Spinal cord (tissue), 10 donors: Measurements from ENCODE around the gene CCDC57. TPM values are rescaled to one million over a fixed set of nuclear protein-coding genes. Genes with fewer than 3 reads are reported as not detected.

Experiments
- DNase-seq, 6 donors: peaks; one replicate each; pipeline versions ENCODE4 v3.0.0 to v3.0.0-alpha.2; 2013 to 2015; ENCODE audit warnings: low spot score in 6 of 6, low read depth in 4 of 6
- H3K27ac ChIP-seq: one replicate; pipeline ENCODE4 v1.5.1; 2013; ENCODE audit warnings: low read depth, low read length, control low read depth
- H3K27me3 ChIP-seq: one replicate; pipeline ENCODE4 v1.6.1; 2013; ENCODE audit warnings: low read length; ENCODE audit not compliant: control insufficient read depth, insufficient read depth
- H3K36me3 ChIP-seq: one replicate; pipeline ENCODE4 v1.6.1; 2013; ENCODE audit warnings: low read length; ENCODE audit not compliant: control insufficient read depth, insufficient read depth
- H3K4me1 ChIP-seq: one replicate; pipeline ENCODE4 v1.6.1; 2013; ENCODE audit warnings: low read length; ENCODE audit not compliant: control insufficient read depth, insufficient read depth
- H3K4me3 ChIP-seq: one replicate; pipeline ENCODE4 v1.5.1; 2013; ENCODE audit warnings: low read depth, low read length, control low read depth
- H3K9me3 ChIP-seq: one replicate; pipeline ENCODE4 v1.6.1; 2013; ENCODE audit warnings: low read length; ENCODE audit not compliant: control insufficient read depth, insufficient read depth
- WGBS: methylation state at CpG from one replicate; pipeline ENCODE4 v1.1.5; 2013; ENCODE audit warnings: missing lambda C conversion rate; ENCODE audit not compliant: insufficient coverage; 5-methylcytosine and 5-hydroxymethylcytosine counted together
- polyA plus RNA-seq, 2 donors: library from polyadenylated mRNA; unstranded; fragments of 120-200 nt; gene quantifications; one replicate each; pipeline ENCODE4 v1.2.1, GENCODE V29; 2013; ENCODE audit not compliant: insufficient read length in 2 of 2
- total RNA-seq, 2 donors: library from RNA; depleted of rRNA in 1 of 2; stranded (reverse); fragments of 120-200 nt in 1 of 2; fragments of >200 nt in 1 of 2; gene quantifications; one replicate each; pipeline versions ENCODE4 v1.2.3 to v1.2.4, GENCODE V29; 2013 to 2014
- donor health status: healthy.

The CCDC57 gene
- total and polyA plus RNA-seq, 4 donors = 15.3 to 85.3 (median 39.7) TPM

DNA sequence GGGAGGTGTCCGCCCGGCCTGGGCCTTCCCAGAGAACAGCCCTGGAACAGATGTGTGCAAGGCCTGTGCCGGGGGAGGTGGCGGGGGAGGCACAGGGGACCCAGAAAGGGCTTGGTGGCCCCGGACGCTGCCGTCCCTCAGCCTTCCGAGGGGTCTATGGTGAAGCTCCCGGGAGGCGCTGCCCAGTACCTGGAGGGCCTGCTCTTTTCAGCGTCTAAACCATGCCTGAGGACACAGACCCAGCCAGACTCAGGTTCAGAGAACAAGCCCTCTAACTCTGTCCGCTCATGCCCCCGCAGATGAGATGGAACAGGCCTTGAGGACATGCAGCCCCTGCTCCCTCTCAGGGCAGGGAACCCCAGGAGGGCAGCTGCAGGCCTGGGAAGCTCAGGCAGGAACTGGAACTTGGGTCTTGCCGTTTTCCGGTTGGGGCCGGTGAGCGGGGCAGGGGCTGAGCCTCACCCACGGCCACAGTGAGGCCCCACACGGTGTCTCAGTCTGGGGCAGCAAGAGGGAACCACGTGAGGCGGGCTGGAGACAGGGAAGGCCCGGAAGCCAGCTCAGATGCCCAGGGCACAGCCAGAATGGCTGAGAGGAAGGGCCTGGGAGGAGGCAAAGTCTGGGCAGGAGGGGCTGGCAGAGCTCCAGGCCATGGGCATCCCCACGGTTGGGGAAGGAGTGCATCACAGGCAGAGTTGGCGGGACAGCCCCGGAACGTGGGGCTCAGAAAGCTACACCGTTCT is 28.7 kb upstream of the CCDC57 start:
- Histone ChIP-seq H3K27me3 (no peaks in the 10 kb centered on the region), H3K4me3 (no peak overlapping the region), H3K27ac (peak overlapping the region; percentile 47), H3K9me3 (no peaks in the 10 kb centered on the region), H3K4me1 (peaks cover 45% of the 10 kb centered on the region), H3K36me3 (peaks cover 100% of the 10 kb centered on the region)
- WGBS = 58% methylated on average over 26 of the region's 27 CpGs
- peak in 2 of 6 donors; percentile 32 to 63 for DNase-seq

DNA sequence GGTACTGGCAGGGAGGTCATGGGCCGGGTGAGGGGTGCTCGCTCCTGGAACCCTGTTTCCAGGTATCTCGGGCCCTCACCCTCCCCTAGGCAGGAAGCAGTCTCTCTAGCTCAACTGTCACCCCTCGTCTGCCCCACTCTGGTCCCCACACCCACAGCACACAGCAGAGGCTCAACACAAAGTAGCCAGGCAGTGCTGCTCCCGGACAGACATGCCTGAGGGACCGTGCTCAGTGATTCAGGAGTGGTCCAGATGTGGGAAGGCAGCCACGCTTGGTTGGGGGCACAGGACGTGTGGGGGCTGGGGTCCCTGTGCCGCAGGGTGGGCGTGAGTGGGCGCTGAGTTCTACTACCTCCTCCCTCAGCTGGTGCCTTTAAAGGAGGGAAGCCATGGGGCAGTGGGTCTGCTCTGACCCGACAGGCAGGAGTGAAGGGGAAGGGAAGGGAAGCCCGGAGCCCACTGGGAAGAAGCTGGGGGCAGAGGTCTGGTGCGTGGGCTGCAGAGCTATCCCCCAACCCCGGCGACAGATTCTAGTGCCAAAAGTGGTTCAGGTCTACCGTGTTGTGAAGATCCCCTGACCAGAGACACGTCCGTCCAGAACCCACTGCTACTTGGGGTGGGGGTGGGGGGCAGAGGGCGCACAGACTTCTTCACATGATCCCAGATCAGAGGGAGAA is 28.0 kb upstream of the CCDC57 start:
- Histone ChIP-seq H3K4me1 (peaks cover 52% of the 10 kb centered on the region), H3K27me3 (no peaks in the 10 kb centered on the region), H3K27ac (peak overlapping the region; percentile 47), H3K36me3 (peaks cover 100% of the 10 kb centered on the region), H3K9me3 (no peaks in the 10 kb centered on the region), H3K4me3 (no peak overlapping the region)
- WGBS = 79% methylated on average over 18 of the region's 20 CpGs
- DNase-seq = no peak

DNA sequence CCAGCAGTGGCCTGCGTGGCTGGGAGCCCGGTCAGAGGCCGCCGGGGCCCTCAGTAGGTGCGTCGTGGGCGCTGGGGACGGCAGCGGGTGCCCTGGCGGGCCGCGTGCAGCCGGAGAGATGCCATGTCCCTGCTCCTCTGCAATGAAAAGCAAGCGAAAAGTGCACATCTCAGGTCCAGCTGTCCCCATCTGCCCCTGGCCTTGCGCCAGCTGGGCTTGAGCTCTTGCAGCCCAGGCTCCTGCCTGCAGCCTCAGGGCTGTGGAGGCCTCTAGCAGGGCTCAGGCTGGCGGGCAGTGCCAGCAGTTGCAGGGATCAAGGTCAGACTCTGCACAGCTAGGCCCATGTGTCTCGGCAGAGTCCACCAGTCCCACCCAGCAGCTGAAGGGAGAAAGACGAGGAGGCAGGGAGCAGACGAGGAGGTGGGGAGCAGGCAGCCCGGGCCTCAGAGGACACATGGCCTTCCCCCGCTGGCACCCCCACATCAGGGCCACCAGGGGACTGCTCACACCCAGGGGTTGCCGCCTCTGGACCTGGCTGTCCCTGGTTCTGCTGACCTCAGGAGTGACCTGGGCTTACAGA is 27.4 kb upstream of the CCDC57 start:
- Histone ChIP-seq H3K36me3 (peaks cover 100% of the 10 kb centered on the region), H3K4me3 (no peak overlapping the region), H3K27me3 (no peaks in the 10 kb centered on the region), H3K27ac (no peak overlapping the region), H3K9me3 (no peaks in the 10 kb centered on the region), H3K4me1 (peaks cover 58% of the 10 kb centered on the region)
- DNase-seq = no peak
- 87% methylated on average over 20 of the region's 22 CpGs for WGBS

DNA sequence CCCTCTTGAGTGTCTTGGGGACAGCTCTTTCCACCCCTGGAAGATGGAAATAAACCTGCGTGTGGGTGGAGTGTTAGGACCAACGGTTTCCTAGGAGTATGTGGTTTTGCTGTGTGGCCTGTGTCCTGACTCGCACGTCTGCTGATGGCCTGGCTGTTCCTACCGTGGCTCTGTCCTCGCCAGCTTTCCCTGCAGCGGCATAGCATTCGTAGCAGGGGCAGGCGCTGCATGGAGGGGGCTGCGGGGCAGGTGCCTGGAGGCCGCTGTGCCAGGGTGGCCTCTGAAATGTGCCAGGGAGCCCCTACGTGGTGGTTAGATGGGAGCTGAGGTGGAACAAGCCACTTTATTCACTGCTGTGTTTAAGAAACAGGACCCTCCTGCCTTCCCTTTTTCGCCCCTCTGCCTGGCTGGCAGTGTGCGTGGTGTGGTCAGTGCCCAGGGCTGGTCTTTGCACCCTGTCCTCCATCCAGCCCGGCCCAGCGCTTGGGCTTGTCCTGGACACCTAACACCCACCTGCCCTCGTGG is 26.8 kb upstream of the CCDC57 start:
- H3K4me1 ChIP-seq = peaks cover 62% of the 10 kb centered on the region
- DNase-seq = no peak
- no peaks in the 10 kb centered on the region for H3K9me3 ChIP-seq
- H3K27me3 ChIP-seq = no peaks in the 10 kb centered on the region
- 85% methylated on average over 17 of the region's 17 CpGs for WGBS
- H3K4me3 ChIP-seq = no peak overlapping the region
- peaks cover 98% of the 10 kb centered on the region for H3K36me3 ChIP-seq
- no peak overlapping the region for H3K27ac ChIP-seq

DNA sequence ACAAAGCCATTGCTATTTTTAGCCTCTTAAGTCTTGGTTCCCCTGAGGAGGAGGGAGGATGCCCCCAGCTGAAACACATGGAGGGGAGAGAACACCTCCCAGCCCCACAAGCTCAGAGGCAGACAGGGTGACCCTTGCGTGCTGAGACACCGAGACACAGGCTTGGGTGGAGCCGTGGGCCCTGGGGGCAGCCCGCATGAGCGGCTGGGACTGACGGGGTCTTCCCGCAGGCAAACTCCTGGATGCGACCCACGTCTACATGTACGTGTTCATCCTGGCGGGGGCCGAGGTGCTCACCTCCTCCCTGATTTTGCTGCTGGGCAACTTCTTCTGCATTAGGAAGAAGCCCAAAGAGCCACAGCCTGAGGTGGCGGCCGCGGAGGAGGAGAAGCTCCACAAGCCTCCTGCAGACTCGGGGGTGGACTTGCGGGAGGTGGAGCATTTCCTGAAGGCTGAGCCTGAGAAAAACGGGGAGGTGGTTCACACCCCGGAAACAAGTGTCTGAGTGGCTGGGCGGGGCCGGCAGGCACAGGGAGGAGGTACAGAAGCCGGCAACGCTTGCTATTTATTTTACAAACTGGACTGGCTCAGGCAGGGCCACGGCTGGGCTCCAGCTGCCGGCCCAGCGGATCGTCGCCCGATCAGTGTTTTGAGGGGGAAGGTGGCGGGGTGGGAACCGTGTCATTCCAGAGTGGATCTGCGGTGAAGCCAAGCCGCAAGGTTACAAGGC is 26.0 kb upstream of the CCDC57 start:
- H3K4me3 ChIP-seq = no peak overlapping the region
- DNase-seq = no peak
- no peaks in the 10 kb centered on the region for H3K27me3 ChIP-seq
- H3K36me3 ChIP-seq = peaks cover 90% of the 10 kb centered on the region
- H3K9me3 ChIP-seq = no peaks in the 10 kb centered on the region
- no peak overlapping the region for H3K27ac ChIP-seq
- WGBS = 70% methylated on average over 33 of the region's 33 CpGs
- peaks cover 62% of the 10 kb centered on the region for H3K4me1 ChIP-seq

DNA sequence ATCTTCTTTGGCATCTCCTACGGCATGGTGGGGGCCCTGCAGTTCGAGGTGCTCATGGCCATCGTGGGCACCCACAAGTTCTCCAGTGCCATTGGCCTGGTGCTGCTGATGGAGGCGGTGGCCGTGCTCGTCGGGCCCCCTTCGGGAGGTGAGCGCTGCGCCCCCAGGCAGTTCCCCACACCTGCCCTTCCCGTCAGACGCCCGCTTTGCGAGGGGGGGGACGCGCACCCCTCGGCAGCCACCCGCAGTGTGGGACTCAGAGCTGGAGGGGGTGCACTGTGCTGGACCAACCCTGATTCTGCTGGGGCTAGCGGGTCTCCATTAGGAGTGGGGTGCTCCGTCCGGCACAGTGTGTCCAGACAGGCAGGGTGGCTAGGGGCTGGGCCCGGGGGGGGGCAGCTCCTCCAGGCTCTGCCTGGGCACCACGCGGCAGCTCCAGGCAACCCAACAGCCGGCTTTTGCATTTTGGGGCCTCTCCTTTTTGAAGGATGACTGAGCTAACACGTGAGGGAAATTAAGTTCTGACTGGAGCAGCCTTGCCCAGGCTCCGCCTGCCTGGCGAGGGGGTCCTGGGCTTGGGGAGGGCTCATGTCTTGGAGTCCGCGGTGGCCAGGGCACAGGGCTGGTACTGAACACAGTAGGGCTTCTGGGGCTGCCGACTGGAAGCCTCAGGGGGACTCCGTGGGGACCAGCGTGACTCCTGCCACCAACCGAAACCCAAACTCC is 25.3 kb upstream of the CCDC57 start:
- WGBS = 86% methylated on average over 28 of the region's 34 CpGs
- Histone ChIP-seq H3K4me1 (peaks cover 55% of the 10 kb centered on the region), H3K4me3 (no peak overlapping the region), H3K36me3 (peaks cover 83% of the 10 kb centered on the region), H3K27ac (no peak overlapping the region), H3K27me3 (no peaks in the 10 kb centered on the region), H3K9me3 (no peaks in the 10 kb centered on the region)
- DNase-seq = no peak

DNA sequence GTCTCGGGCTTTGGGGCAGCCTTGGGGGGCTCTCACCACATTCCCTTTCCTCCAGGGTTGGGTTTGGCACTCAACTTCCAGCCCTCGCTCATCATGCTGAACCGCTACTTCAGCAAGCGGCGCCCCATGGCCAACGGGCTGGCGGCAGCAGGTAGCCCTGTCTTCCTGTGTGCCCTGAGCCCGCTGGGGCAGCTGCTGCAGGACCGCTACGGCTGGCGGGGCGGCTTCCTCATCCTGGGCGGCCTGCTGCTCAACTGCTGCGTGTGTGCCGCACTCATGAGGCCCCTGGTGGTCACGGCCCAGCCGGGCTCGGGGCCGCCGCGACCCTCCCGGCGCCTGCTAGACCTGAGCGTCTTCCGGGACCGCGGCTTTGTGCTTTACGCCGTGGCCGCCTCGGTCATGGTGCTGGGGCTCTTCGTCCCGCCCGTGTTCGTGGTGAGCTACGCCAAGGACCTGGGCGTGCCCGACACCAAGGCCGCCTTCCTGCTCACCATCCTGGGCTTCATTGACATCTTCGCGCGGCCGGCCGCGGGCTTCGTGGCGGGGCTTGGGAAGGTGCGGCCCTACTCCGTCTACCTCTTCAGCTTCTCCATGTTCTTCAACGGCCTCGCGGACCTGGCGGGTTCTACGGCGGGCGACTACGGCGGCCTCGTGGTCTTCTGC is 24.6 kb upstream of the CCDC57 start:
- Histone ChIP-seq H3K27ac (no peak overlapping the region), H3K4me3 (no peak overlapping the region), H3K9me3 (no peaks in the 10 kb centered on the region), H3K4me1 (peaks cover 49% of the 10 kb centered on the region), H3K27me3 (no peaks in the 10 kb centered on the region), H3K36me3 (peaks cover 77% of the 10 kb centered on the region)
- WGBS = 92% methylated on average over 59 of the region's 59 CpGs
- DNase-seq = no peak

DNA sequence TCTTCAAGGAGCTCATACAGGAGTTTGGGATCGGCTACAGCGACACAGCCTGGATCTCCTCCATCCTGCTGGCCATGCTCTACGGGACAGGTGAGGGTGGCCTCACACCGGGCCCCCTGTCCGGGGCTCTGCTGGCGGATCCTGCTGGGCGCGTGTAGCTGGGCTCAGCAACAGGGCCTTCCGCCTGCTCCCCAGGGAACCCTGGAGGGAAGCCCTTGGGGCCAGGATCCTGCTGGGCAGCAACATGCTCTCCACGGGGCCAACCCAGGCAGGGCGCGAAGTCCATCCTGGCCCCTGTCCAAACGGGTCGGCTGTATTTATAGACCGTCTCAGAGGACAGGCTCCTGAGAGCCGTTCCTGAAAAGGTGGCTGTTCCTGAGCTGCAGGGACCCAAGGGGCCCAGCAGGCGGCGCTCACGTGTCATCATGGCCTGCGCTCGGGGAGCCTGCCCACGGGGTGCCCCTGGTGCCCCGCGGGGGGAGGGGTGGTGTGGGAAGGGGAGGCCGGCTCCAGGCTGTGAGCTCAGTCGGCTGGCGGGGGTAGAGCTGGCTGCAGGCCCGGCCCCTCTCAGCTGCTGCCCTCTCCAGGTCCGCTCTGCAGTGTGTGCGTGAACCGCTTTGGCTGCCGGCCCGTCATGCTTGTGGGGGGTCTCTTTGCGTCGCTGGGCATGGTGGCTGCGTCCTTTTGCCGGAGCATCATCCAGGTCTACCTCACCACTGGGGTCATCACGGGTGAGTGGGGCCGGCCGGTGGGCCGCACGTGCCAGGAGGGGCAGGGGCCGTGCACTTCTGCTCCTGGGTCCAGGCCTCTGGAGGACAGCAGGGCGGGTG is 23.7 kb upstream of the CCDC57 start:
- Histone ChIP-seq H3K9me3 (no peaks in the 10 kb centered on the region), H3K27me3 (peaks cover 3% of the 10 kb centered on the region), H3K4me1 (peaks cover 49% of the 10 kb centered on the region), H3K36me3 (peaks cover 70% of the 10 kb centered on the region), H3K27ac (no peak overlapping the region), H3K4me3 (no peak overlapping the region)
- WGBS = 28% methylated on average over 44 of the region's 44 CpGs
- DNase-seq = peak in 2 of 6 donors; percentile 69 to 84
